ENCODE results near the gene GABRG3. TPM values are rescaled to one million over a fixed set of nuclear protein-coding genes. Genes with fewer than 3 reads are reported as not detected.

Gene GABRG3
- total and polyA plus RNA-seq, 9 of the 15 experiments (the other 6 are each of a cell fraction or from before 2014, with no cell fraction given), result 4.0 to 15.1 (median 11.2) TPM

- TF ChIP-seq GATAD2B (IDR thresholded peaks at IDR 0.05; ENCODE audit: borderline replicate concordance) (no peak), CREB3L1 (IDR thresholded peaks at IDR 0.05; ENCODE audit: borderline replicate concordance, low read depth) (peak; percentile 23; the same call in 1 of the 2 replicates), ZNF133 (CRISPR knock-in tag; IDR thresholded peaks at IDR 0.05) (no peak), ATF1 (CRISPR knock-in tag; IDR thresholded peaks at IDR 0.05) (no peak), ATF1 (tag; IDR thresholded peaks at IDR 0.05) (peak; percentile 24; the same call in 1 of the 2 replicates), SPI1 (IDR thresholded peaks at IDR 0.05; ENCODE audit: borderline replicate concordance, low read depth, low read length) (no peak), GTF2E2 (tag; IDR thresholded peaks at IDR 0.05) (no peak)
These were observed 103.2 kb downstream of the GABRG3 start (continued) for GRCh38 chr15:27074179-27074578.

- no peak overlapping the region for H3K4me3 ChIP-seq
- DNase-seq (ENCODE audit: extremely low read depth in 1 of 4, low spot score in 3 of 4), result peak in 2 of 4 experiments; percentile 49 to 51
- no peaks in the 10 kb centered on the region; the same call in 1 of the 2 replicates for H3K9me3 ChIP-seq (replicated peaks; ENCODE audit: control insufficient read depth, insufficient read depth, low read depth, low read length)
- H3K36me3 ChIP-seq (ENCODE audit: control insufficient read depth, insufficient read depth, low read length), result no peaks in the 10 kb centered on the region
- intact Hi-C loops (cut with micrococcal nuclease) (no loop called here), in situ Hi-C loops (cut with MboI) (no loop called here)
- peaks cover 0 to 4% of the 10 kb centered on the region in 2 experiments; a peak in 1 of 5 replicates for H3K27me3 ChIP-seq (ENCODE audit: control insufficient read depth in 2 of 2, insufficient read depth in 2 of 2, low read length in 2 of 2)
- no TSS peak for BruUV-seq (replicated peaks)
- ChIA-PET POLR2A (interaction anchor here (1.2 kb wide), 1 partner anchor 77 kb away, joined by 3 read pairs; no protein-coding TSS in a partner anchor), CTCF (ENCODE audit: low intra/inter-chr PET ratio) (no interaction called here)
- H3K9me1 ChIP-seq (ENCODE audit: control insufficient read depth, insufficient read depth, low read length), result no peaks in the 10 kb centered on the region
- H3K79me2 ChIP-seq (ENCODE audit: control insufficient read depth, insufficient read depth, low read length), result no peaks in the 10 kb centered on the region
- H4K20me1 ChIP-seq (replicated peaks; ENCODE audit: control insufficient read depth, insufficient read depth, low read length), result no peaks in the 10 kb centered on the region
- H3K4me1 ChIP-seq (replicated peaks in 1 of 2; ENCODE audit: control insufficient read depth in 2 of 2, insufficient read depth in 2 of 2, low read length in 2 of 2), result peaks cover 0 to 8% of the 10 kb centered on the region in 2 experiments; a peak in 3 of 5 replicates
- H3K4me2 ChIP-seq (ENCODE audit: insufficient read depth, low read length), result no peak overlapping the region
- H2AFZ ChIP-seq (ENCODE audit: low read depth, low read length), result no peak overlapping the region
- no peak overlapping the region for H3K27ac ChIP-seq (ENCODE audit: extremely low read depth, low read depth, low read length)
- FAIRE-seq, result no peak
- WGBS (ENCODE audit: insufficient coverage, low coverage, missing lambda C conversion rate), result 4% methylated on average over 3 of the region's 5 CpGs
- TF ChIP-seq E2F1 (CRISPR knock-in tag; IDR thresholded peaks at IDR 0.05) (no peak), SMARCA5 (IDR thresholded peaks at IDR 0.05) (no peak), RAD21 (CRISPR knock-in tag; conservative IDR thresholded peaks at IDR 0.05 in 1 of 2, IDR thresholded peaks at IDR 0.05 in 1 of 2) (peak in 1 of 2 experiments; percentile 25; a peak in 2 of 4 replicates), CTCF (IDR thresholded peaks at IDR 0.05 in 2 of 3, conservative IDR thresholded peaks at IDR 0.05 in 1 of 3; ENCODE audit: insufficient read depth in 2 of 3, low read depth in 1 of 3, low read length in 3 of 3) (peak; percentile 36 to 46 (median 45); a peak in 4 of 6 replicates)
- ATAC-seq, result peak; percentile 75
- no peak overlapping the region for H3K9ac ChIP-seq (ENCODE audit: insufficient read depth in 1 of 2, low read depth in 2 of 2, low read length in 2 of 2)
These were observed 106.8 kb downstream of the GABRG3 start for GRCh38 chr15:27077790-27078189.

Measured in K562 (cell line).